Activated CD4-positive, alpha-beta T cell treated with anti-CD3 and anti-CD28 coated beads, Interleukin-10, Interleukin-2, amounts not matched to agents 100 ng/mL and 50 ng/mL, durations not matched to agents 16 hours and 8 hours (primary cell): ENCODE measurements around the gene APP.

Experiments used
- DNase-seq: peaks from one replicate; pipeline ENCODE4 v3.0.0-alpha.2; 2020

The APP gene

GRCh38 chr21:25858325-25858724, 312.2 kb downstream of the APP start:
- DNase-seq = no peak

DNA sequence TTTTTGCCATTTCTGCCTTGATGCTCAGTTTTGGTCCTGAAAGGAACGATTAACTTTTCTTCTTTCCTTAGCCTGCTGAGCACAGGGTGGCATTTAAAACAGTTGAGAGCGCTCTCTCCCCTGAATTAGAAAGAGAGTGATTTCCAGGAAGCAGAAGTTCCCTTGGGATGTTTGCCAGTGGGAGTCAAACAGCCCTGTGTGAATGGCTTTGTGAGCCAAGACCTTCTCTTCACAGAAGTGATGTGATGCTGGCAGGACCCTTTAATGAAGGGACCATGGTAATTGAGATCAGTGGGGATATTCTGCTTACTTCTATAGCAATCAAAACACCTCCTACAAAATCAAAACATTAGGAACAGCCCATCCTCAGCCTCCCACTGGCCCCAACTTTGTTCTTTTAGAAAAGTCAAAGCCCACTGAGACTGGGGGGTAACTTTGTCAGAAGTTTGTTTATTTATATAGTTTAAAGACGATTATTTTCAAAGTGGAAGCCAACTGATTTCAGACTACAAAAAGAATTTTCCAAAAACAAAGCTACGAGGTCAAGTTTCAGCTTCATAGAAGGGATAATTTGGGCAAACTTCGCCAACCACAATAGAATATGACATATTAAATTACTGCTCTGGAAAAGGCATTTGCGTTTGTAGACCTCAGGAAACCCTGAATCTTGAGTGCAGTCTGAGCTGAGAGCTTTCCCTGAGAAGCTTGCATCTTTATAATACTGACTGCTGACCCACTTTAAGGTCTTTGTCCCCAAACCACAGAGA, 313.1 kb downstream of the APP start:
- no peak for DNase-seq

- DNase-seq = no peak
Measured at GRCh38 chr21:25855576-25855975, 315.0 kb downstream of the APP start.

- no peak for DNase-seq
Measured at GRCh38 chr21:25850126-25850842, 320.3 kb downstream of the APP start.

DNA sequence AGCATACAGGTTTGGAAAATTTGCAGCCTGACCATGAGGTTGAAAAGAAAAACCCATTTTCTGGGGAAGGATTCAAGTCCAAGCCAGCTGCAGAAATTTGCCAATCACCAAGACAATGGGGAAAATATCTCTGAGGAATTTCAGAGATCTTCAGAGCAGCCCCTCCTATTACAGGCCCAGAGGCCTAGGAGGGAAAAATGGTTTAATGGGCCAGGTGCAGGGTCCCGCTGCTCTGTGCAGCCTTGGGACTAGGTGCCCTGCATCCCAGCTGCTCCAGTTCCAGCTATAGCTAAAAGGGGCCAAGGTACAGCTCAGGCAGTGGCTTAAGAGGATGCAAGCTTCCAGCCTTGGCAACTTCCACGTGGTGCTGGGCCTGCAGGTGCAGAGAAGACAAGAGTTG, 322.3 kb downstream of the APP start:
- DNase-seq = no peak

GRCh38 chr21:25845729-25846256, 324.8 kb downstream of the APP start:
- peak; percentile 77 for DNase-seq

GRCh38 chr21:25842925-25843324, 327.6 kb downstream of the APP start:
- no peak for DNase-seq

DNA sequence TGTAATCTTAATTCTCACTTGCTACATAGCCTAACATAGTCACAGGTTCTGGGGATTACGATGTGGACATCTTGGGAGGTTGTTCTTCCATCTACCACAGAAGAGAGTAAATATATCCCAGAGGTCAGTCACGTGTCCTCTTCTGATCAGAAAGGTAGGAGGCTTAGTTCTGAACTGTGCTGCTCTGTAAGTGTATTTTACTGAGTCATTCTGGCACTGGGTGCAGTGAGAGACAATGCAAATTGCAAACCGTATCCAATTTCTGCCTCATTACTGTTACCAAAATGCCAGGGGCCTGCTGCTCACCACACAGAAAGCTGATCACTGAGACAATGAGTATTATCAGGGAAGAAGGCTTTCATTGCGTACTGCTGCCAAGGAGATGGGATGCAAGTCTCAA, 331.8 kb downstream of the APP start:
- DNase-seq = no peak

DNA sequence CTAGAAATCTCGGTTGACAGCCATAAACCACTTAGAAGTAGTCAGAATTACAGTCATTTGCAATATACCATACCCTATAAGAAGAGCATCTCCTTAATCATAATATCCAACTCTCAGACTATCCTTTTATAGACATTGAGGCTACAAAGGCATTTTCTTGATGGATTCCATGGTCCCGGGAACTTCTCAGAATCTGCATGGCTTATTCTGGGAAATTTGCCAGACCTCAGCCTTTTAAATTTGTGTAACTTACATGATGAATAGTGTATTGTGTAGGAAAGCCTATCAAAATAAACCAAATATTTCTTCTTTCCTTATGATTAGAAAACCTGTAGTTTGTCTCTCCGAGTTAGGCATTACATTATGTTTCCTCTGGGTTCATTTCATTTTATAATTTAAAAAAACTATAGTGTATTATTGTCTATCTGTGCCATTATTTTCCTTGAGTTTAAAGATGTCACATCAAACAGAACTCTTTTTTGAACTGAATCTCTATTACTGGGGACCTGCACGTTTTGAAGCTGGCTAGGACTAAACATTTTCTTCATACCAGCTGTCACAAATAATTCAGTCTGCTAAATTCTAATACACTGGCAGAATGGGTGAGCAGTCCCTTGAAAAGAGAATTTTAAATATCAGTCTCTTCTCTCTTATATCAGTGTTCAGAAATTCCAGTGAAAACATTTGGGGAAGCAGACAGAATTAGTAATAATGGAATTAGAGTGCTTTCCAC, 332.9 kb downstream of the APP start:
- no peak for DNase-seq

GRCh38 chr21:25836396-25836795, 334.2 kb downstream of the APP start:
- DNase-seq = no peak

GRCh38 chr21:25834381-25834780, 336.2 kb downstream of the APP start:
- DNase-seq = no peak

DNA sequence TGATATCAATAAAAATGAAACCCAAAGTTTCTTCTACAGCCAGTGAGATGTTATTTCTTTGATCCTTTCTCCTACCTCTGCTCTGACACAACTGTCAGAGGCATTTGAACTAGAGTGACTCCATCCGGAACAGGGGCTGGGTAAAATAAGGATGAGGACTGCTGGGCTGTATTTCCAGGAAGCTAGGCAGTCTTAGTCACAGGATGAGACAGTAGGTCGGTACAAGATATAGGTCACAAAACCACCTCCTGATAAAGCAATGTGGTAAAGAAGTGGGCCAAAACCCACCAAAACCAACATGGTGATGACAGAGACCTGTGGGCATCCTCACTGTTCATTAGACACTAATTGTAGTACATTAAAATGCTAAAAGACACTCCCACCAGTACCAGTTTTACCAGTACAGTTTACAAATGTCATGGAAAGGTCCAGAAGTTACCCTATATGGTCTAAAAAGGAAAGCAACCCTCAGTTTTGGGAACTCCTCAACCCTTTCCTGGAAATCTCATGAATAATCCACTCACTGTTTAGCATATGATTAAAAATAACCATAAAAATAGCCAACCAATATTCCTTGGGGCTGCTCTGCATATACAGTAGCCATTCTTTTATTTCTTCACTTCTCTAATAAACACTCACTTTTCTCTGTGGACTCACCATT, 339.1 kb downstream of the APP start:
- DNase-seq = peak; percentile 61
